ENCODE measurements around the gene CYTIP. TPM values are rescaled to one million over a fixed set of nuclear protein-coding genes. Genes with fewer than 3 reads are reported as not detected.

CYTIP gene
- 0.38 and 6.8 TPM in 2 replicates for total RNA-seq

GRCh38 chr2:157443795-157444640, at the start of gene CYTIP:
Gene CYTIP, minus strand, starts transcription at chr2:157444089. Its CDS starts 69 bp downstream, at chr2:157444020.

Other genes starting within 250 kb of the CYTIP start
- 1.8 and 2.4 TPM in 2 replicates for gene GALNT5, start 186.4 kb downstream of the CYTIP start, total RNA-seq
- not detected in 2 replicates for gene ERMN, start 118.3 kb downstream of the CYTIP start, total RNA-seq
- under 0.01 TPM in 2 replicates for gene ACVR1C, start 184.8 kb upstream of the CYTIP start, total RNA-seq